Lower leg skin (tissue), 3 donors: ENCODE data around the gene GPS1.

ENCODE experiments used
- CTCF ChIP-seq, 3 donors: fragments of 450-650 bp; IDR thresholded peaks; one replicate each; pipeline ENCODE4 v1.5.1; 2016; ENCODE audit warnings: antibody characterized with exemption in 3 of 3, mild to moderate bottlenecking in 3 of 3, moderate library complexity in 2 of 3
- POLR2A ChIP-seq, 2 donors: fragments of 450-650 bp; IDR thresholded peaks; one replicate each; pipeline ENCODE4 v1.6.1; 2016 to 2017; ENCODE audit warnings: antibody characterized with exemption in 2 of 2, mild to moderate bottlenecking in 1 of 2, moderate library complexity in 1 of 2

- no peak for TF ChIP-seq CTCF (IDR thresholded peaks at IDR 0.05)
- no peak for TF ChIP-seq POLR2A (IDR thresholded peaks at IDR 0.05)
These were observed 22.7 kb upstream of the GPS1 start for GRCh38 chr17:82028966-82029365.
